Activated CD4-positive, alpha-beta T cell treated with anti-CD3 and anti-CD28 coated beads for 36 hours (primary cell): ENCODE measurements around the gene CSKMT. TPM values are rescaled to one million over a fixed set of nuclear protein-coding genes. Genes with fewer than 3 reads are reported as not detected.
"Not testable (repeated sequence)": the region's sequence is repeated elsewhere in the genome, so short reads cannot be mapped to it uniquely, and the experiment has no call there.

Experiments
- ATAC-seq: fragments of 200-7000 bp; cut with Tn5 transposase; one replicate; pipeline ENCODE4 v1.10.0; 2021; ENCODE audit warnings: mild to moderate bottlenecking, moderate library complexity
- CTCF ChIA-PET: fragments of 350-600 bp; sonication (Branson Sonifier 250); formaldehyde crosslinking; loops from one replicate; lab custom pipeline; 2021; ENCODE audit warnings: antibody characterized with exemption; lab: Charles Lee
- POLR2A ChIA-PET: fragments of 350-600 bp; sonication (Branson Sonifier 250); formaldehyde crosslinking; loops from one replicate; lab custom pipeline; 2021; ENCODE audit warnings: antibody characterized with exemption, inconsistent platforms; lab: Charles Lee
- DNase-seq: peaks from one replicate; pipeline ENCODE4 v3.0.0-alpha.2; 2020
- H3K27ac Mint-ChIP-seq: one replicate; pipeline ENCODE4 v1.8.0; 2021; ENCODE audit warnings: mixed read lengths
- H3K27me3 Mint-ChIP-seq: one replicate; pipeline ENCODE4 v1.8.0; 2021; ENCODE audit warnings: mixed read lengths
- H3K36me3 Mint-ChIP-seq: one replicate; pipeline ENCODE4 v1.8.0; 2021; ENCODE audit warnings: low read depth, mixed read lengths
- H3K4me1 Mint-ChIP-seq: one replicate; pipeline ENCODE4 v1.8.0; 2021; ENCODE audit warnings: mixed read lengths
- H3K4me3 Mint-ChIP-seq: one replicate; pipeline ENCODE4 v1.8.0; 2021; ENCODE audit warnings: mild to moderate bottlenecking, moderate library complexity, mixed read lengths
- H3K9me3 Mint-ChIP-seq: one replicate; pipeline ENCODE4 v1.8.0; 2021; ENCODE audit warnings: low read depth, mixed read lengths
- intact Hi-C, 2 experiments: fragments of 100-400 bp; cut with DNase I in 1 of 2; cut with micrococcal nuclease in 1 of 2; formaldehyde crosslinking; loops; one replicate each; pipeline versions ENCODE4 v1.14.2 to v1.15.1; 2022 to 2024; cut with DNase I, micrococcal nuclease
- total RNA-seq, 2 experiments: library from RNA; stranded (reverse); gene quantifications; one replicate each; pipeline ENCODE4 v1.2.3, GENCODE V29; 2021

The CSKMT gene, protein sequence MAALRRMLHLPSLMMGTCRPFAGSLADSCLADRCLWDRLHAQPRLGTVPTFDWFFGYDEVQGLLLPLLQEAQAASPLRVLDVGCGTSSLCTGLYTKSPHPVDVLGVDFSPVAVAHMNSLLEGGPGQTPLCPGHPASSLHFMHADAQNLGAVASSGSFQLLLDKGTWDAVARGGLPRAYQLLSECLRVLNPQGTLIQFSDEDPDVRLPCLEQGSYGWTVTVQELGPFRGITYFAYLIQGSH
- total RNA-seq = 10 to 100 TPM; 12.6 to 31.3 TPM

DNA sequence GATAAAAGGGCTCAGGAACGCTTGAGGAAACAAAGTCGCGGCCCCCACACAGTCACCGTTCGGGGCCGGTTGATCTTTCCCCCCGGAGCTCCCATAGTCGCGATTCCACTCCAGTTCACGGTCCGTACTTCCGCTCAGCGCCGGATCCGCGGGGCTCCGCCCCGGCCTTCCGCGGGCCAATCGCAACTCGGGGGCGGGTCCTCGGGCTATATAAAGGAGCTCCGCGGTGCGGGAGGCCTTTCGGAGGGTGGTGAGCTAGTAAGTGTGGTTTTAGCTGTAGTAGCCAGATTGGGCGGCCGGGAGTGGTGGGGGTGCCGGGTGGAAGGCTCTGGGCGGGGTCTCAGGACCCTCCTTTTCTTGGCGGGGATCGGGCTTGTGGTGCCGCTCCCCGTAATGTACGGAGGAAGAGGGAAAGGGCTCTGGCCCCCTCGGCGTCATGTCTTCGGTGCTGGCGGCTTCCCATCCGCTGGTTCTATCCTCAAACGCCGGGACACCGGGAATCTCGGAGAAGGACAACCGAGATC, at the start of gene CSKMT, which contains the start of gene C11orf98:
TSS of gene CSKMT (plus strand) at position 238 of the 524 bp plus-strand sequence. CDS start 568 bp downstream, outside the sequence.
TSS of gene C11orf98 (minus strand) at position 136 of the 524 bp plus-strand sequence. CDS start at position 95, 41 bp downstream.
- peaks cover 51% of the 10 kb centered on the region for H3K36me3 Mint-ChIP-seq
- ATAC-seq = peak; percentile 90
- H3K27ac Mint-ChIP-seq = peak within 1 kb of the TSS; percentile 89
- H3K27me3 Mint-ChIP-seq = no peaks in the 10 kb centered on the region
- H3K9me3 Mint-ChIP-seq = no peaks in the 10 kb centered on the region
- peak; percentile 97 for DNase-seq
- ChIA-PET POLR2A (interaction anchor here (0.5 to 2.8 kb wide), 36 partner anchors 8 to 1653 kb away, joined by 3 to 38 read pairs (median 6); partner anchors contain the start of genes B3GAT3, BSCL2, EEF1G and GANAB), CTCF (interaction anchor here (0.6 to 2.7 kb wide), 18 partner anchors 9 to 362 kb away, joined by 3 to 21 read pairs (median 4); partner anchors contain the start of genes BSCL2, GNG3, INTS5 and MTA2)
- intact Hi-C loops = loop anchor here (1.0 to 2.0 kb wide), 13 partner anchors 12 to 190 kb away; partner anchors contain the start of genes EML3 (in 2 of the 2), GANAB (in 2 of the 2), INTS5 (in 2 of the 2) and TUT1 (in 2 of the 2)
- peaks cover 38% of the 10 kb centered on the region for H3K4me1 Mint-ChIP-seq
- peak within 1 kb of the TSS; percentile 93 for H3K4me3 Mint-ChIP-seq

DNA sequence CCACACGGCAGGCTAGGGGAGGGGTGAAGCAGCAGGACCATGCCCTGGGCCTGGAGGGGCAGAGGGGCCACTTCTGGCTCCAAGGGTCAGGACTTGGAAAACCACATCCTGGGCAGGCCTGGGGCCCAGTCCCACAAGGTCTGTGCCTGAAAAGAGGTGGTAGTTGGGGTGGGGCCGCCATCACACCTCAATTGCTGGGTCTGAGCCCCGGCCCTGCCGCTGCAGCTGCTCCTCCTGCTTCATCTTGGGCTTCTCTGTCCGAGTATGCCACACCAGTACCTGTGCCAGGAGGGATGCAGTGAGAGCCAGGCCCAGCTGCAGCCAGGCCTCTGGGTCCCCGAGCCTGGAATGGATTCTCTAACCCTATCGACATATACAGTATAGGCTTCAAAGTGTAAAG, 49.6 kb upstream of the CSKMT start:
- DNase-seq = no peak
- POLR2A ChIA-PET = no interaction called here
- ATAC-seq = no peak
- Mint-ChIP-seq H3K27me3 (no peaks in the 10 kb centered on the region), H3K9me3 (no peaks in the 10 kb centered on the region), H3K36me3 (peaks cover 29% of the 10 kb centered on the region), H3K27ac (no peak overlapping the region), H3K4me1 (peaks cover 37% of the 10 kb centered on the region), H3K4me3 (no peak overlapping the region)
- intact Hi-C loops = no loop called here
- CTCF ChIA-PET = no interaction called here

DNA sequence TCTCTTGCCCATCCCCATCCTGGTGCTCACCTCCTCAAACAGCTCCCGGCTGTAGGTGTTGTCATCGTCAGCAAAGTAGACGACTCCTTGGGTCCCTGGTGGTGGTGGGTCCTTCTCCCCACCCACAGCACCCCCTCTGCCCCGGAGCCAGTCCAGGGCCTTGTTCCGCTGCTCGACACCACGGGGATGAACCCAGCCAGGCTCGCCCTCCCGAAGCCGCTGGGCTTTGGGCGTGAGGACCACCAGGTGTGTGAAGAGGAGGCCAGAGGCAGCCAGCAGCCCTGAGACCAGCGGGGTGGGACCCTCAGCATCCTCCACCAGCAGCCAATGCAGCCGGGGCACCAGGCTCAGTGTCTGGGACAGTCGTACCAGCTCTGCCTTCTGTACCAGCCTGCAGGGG, 48.2 kb upstream of the CSKMT start:
- H3K36me3 Mint-ChIP-seq = peaks cover 36% of the 10 kb centered on the region
- H3K4me3 Mint-ChIP-seq, ATAC-seq, DNase-seq, H3K27ac Mint-ChIP-seq, intact Hi-C loops, POLR2A ChIA-PET, H3K27me3 Mint-ChIP-seq, H3K9me3 Mint-ChIP-seq: not testable (repeated sequence)
- CTCF ChIA-PET = interaction anchor here (0.6 to 1.8 kb wide), 2 partner anchors 10 to 170 kb away, joined by 3 to 6 read pairs; no protein-coding TSS in a partner anchor
- H3K4me1 Mint-ChIP-seq = peaks cover 41% of the 10 kb centered on the region

DNA sequence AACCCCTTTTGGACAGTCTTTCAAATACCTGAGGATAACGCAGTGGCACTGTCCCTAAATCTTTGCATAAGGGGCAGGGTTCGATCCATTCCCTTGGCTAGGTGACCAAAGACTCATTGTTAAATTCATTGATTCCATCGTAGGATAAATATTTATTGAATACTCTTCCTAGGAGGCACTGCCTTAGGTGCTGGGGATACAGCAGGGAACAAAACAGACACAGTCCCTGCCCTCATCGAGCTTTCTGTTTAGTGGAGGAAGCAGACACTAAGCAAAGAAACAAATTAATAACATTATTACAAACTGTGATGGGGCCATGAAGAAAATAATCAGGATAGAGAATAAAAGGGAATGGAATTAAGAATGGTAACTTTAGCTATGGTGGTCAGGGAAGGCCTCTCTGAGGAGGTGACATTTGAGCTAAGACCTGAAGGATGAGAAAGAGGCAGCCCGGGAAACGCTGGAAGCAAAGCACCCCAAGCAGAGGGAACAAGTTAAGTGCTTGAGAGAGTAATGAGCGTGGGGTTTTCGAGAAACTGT, 44.0 kb upstream of the CSKMT start:
- Mint-ChIP-seq H3K27ac (peak overlapping the region; percentile 93), H3K27me3 (no peaks in the 10 kb centered on the region), H3K4me3 (peak overlapping the region; percentile 92), H3K36me3 (peaks cover 34% of the 10 kb centered on the region), H3K4me1 (peaks cover 29% of the 10 kb centered on the region), H3K9me3 (no peaks in the 10 kb centered on the region)
- CTCF ChIA-PET = interaction anchor here (0.9 to 2.9 kb wide), 8 partner anchors 9 to 165 kb away, joined by 3 to 14 read pairs (median 6); partner anchors contain the start of genes C11orf98, CSKMT, EML3 and MTA2
- ATAC-seq (no peak), DNase-seq (no peak)
- POLR2A ChIA-PET = interaction anchor here (0.6 to 3.2 kb wide), 14 partner anchors 10 to 235 kb away, joined by 3 to 16 read pairs (median 4); partner anchors contain the start of genes BSCL2, C11orf98, CSKMT and GANAB
- intact Hi-C loops = no loop called here

DNA sequence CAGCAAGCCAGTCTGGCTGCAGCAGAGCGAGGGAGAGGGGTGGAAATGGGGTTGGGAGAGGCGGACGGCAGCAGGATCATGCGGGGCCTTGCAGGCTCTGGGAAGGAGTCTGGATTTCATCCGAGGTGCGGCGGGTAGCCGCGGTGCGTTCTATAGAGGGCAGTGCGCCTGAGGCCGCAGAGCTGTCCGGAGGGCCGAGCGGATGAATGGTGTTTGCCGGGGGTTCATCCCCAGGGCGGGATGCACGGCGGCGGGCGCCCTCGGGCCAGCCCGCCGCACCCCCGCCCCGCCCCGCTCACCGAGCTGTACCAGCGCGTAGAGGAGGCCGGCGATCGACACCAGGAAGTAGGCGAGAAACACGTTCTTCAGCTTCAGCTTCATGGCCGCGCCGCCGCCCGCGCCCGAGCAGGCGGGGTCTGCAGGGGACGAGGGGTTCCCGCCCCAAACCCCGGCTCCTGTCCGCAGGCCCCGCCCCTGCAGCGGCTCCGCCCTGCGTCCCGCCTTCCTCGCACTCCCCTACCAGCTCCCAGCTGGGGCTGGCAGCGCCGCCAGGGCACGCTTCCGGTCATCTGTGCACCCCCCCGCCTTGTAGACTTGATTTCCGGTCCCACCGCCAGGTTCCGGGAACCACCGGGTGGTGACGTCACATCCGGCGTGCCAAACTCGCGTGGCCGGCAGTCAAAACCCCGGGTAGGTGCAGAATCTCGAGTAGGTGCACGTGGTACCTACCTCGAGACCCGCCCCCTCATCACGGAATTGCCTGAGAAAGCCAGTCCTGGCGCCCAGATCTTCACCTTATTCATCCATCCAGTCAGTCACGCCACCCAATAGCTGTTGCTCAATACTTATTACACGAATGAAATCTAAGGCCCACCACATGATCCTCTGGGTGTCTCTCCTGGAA, 43.3 kb upstream of the CSKMT start, which contains the start of gene B3GAT3:
TSS of gene B3GAT3 (minus strand) at position 420 of the 904 bp plus-strand sequence. CDS start at position 381, 39 bp downstream.
- peak within 1 kb of the TSS; percentile 92 for H3K4me3 Mint-ChIP-seq
- intact Hi-C loops = loop anchor here (1.0 kb wide), 11 partner anchors 10 to 830 kb away; partner anchors contain the start of genes EML3 (in 2 of the 2), TUT1 (in 2 of the 2), C11orf98 (in 1 of the 2) and CSKMT (in 1 of the 2)
- peaks cover 29% of the 10 kb centered on the region for H3K4me1 Mint-ChIP-seq
- H3K9me3 Mint-ChIP-seq = no peaks in the 10 kb centered on the region
- H3K36me3 Mint-ChIP-seq = peaks cover 32% of the 10 kb centered on the region
- DNase-seq (peak; percentile 97), ATAC-seq (peak; percentile 94)
- H3K27ac Mint-ChIP-seq = peak within 1 kb of the TSS; percentile 94
- ChIA-PET CTCF (interaction anchor here (0.7 to 2.9 kb wide), 11 partner anchors 9 to 58 kb away, joined by 3 to 14 read pairs (median 5); partner anchors contain the start of genes C11orf98, CSKMT, EML3 and GANAB), POLR2A (interaction anchor here (0.6 to 3.2 kb wide), 14 partner anchors 10 to 234 kb away, joined by 3 to 16 read pairs (median 6); partner anchors contain the start of genes BSCL2, C11orf98, CSKMT and GANAB)
- H3K27me3 Mint-ChIP-seq = no peaks in the 10 kb centered on the region

DNA sequence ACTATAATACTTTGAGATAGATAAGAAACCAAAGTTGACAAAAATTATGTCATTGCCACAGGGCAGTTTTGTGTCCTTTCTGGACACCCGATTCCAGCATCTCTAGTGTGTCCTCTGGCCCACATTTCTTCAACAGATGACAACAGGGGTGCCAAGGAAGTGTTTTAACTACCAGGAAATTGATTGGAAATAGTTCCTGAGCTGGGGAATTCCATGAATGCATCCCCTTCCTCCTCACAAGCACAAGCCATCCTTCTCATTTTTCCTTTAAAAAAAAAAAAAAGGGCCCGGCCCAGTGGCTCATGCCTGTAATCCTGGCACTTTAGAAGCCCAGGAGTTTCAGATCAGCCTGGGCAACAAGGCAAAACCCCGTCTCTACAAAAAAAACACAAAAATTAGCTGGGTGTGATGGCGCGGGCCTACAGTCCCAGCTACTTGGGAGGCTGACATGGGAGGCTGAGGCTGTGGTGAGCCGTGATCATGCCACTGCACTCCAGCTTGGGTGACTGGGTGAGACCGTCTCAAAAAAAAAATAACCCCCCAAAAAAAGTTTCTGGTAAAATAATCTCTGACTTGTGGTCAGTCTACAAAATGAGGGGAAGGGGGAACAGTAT, 42.5 kb upstream of the CSKMT start:
- intact Hi-C loops = loop anchor here (1.0 kb wide), 11 partner anchors 10 to 830 kb away; partner anchors contain the start of genes EML3 (in 2 of the 2), TUT1 (in 2 of the 2), C11orf98 (in 1 of the 2) and CSKMT (in 1 of the 2)
- peak overlapping the region; percentile 94 for H3K27ac Mint-ChIP-seq

DNA sequence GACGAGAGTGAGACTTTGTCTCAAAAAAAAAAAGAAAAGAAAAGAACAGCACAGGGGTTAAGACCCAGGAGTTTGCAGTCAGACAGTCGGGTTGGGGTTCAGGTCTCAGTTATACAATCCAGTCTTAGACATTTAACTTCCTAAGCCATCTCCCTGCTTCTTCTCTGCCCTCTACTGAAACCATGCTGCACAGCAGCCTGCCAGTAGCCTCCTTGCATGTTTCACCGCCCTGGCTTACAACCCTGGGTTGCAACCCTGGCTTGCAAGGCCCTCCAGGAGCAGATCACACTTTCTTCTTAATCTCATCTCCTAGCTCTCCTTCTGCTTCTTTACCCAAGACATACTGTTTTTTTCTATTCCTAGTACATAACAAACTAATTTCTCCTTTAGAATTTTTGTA, 37.4 kb upstream of the CSKMT start:
- H3K27ac Mint-ChIP-seq = peak overlapping the region; percentile 55
- H3K9me3 Mint-ChIP-seq = no peaks in the 10 kb centered on the region
- peaks cover 6% of the 10 kb centered on the region for H3K4me1 Mint-ChIP-seq
- peak; percentile 47 for ATAC-seq
- H3K27me3 Mint-ChIP-seq = no peaks in the 10 kb centered on the region
- CTCF ChIA-PET = interaction anchor here (0.5 kb wide), 1 partner anchor 17 kb away, joined by 3 read pairs; no protein-coding TSS in a partner anchor
- no peak overlapping the region for H3K4me3 Mint-ChIP-seq
- H3K36me3 Mint-ChIP-seq = peaks cover 52% of the 10 kb centered on the region
- POLR2A ChIA-PET = no interaction called here
- intact Hi-C loops = no loop called here
- DNase-seq = no peak

More for the DNA sequence above, 42.5 kb upstream of the CSKMT start:
- H3K9me3 Mint-ChIP-seq = no peaks in the 10 kb centered on the region
- ChIA-PET POLR2A (interaction anchor here (0.6 to 3.2 kb wide), 11 partner anchors 11 to 229 kb away, joined by 3 to 16 read pairs (median 6); partner anchors contain the start of genes C11orf98, CSKMT, GANAB and HNRNPUL2), CTCF (interaction anchor here (0.7 to 2.9 kb wide), 7 partner anchors 10 to 57 kb away, joined by 3 to 14 read pairs (median 6); partner anchors contain the start of genes EML3, GANAB, ROM1 and TUT1)
- H3K36me3 Mint-ChIP-seq = peaks cover 32% of the 10 kb centered on the region
- H3K4me1 Mint-ChIP-seq = peaks cover 27% of the 10 kb centered on the region
- DNase-seq = no peak
- no peaks in the 10 kb centered on the region for H3K27me3 Mint-ChIP-seq
- ATAC-seq = no peak
- H3K4me3 Mint-ChIP-seq = peak overlapping the region; percentile 92

DNA sequence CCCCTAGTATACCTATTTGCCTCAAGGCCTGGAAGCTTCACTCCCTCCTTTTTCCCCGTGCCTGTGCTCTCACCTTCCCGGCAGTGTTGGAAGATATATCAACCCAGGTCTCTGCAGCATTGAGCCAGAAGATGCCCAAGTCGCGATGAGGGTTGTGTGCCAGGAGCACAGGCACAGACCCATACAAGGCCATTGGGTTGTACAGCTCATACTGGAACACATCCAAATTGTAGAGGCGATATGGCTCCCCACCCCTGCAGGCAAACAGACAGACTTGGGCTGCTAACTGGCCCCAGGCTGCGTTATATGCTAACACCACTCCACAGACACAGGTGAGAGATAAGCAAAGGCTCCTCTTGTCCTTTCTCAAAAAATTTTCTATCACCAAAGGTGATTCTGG, 32.6 kb upstream of the CSKMT start:
- no peak overlapping the region for H3K4me3 Mint-ChIP-seq
- H3K4me1 Mint-ChIP-seq = peaks cover 21% of the 10 kb centered on the region
- H3K36me3 Mint-ChIP-seq = peaks cover 74% of the 10 kb centered on the region
- H3K27me3 Mint-ChIP-seq = no peaks in the 10 kb centered on the region
- no peak for ATAC-seq
- no peak for DNase-seq
- ChIA-PET CTCF (interaction anchor here (0.5 to 1.0 kb wide), 2 partner anchors 29 to 77 kb away, joined by 3 to 4 read pairs; no protein-coding TSS in a partner anchor), POLR2A (interaction anchor here (0.7 kb wide), 1 partner anchor 166 kb away, joined by 3 read pairs; no protein-coding TSS in a partner anchor)
- H3K9me3 Mint-ChIP-seq = no peaks in the 10 kb centered on the region
- peak overlapping the region; percentile 59 for H3K27ac Mint-ChIP-seq
- intact Hi-C loops = no loop called here

DNA sequence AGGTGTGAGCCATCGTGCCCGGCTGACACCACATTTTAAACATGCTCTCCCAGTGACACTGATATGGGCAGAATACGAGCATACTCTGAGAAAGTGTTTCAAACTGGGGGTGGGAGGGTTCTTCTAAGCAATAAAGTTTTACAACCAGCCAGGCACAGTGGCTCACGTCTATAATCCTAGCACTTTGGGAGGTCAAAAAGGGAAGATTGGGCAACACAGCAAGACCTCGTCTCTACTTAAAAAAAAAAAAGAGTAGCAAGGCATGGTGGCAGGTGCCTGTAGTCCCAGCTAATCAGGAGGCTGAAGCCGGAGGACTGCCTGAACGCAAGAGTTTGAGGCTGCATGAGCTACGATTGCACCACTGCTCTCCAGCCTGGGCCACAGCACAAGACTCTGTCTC, 20.9 kb upstream of the CSKMT start:
- Mint-ChIP-seq H3K27me3 (no peaks in the 10 kb centered on the region), H3K4me1 (peaks cover 43% of the 10 kb centered on the region), H3K36me3 (peaks cover 36% of the 10 kb centered on the region), H3K4me3 (peak overlapping the region; percentile 32), H3K9me3 (peaks cover 3% of the 10 kb centered on the region), H3K27ac (peak overlapping the region; percentile 55)
- DNase-seq (no peak), ATAC-seq (no peak)
- ChIA-PET CTCF (interaction anchor here (0.6 to 1.9 kb wide), 4 partner anchors 16 to 220 kb away, joined by 3 to 5 read pairs (median 4); no protein-coding TSS in a partner anchor), POLR2A (interaction anchor here (1.0 to 3.2 kb wide), 4 partner anchors 10 to 197 kb away, joined by 3 to 13 read pairs (median 6); partner anchors contain the start of genes TUT1 and ZBTB3)
- intact Hi-C loops = no loop called here
